Measurements from ENCODE around the gene CARNS1. TPM values are rescaled to one million over a fixed set of nuclear protein-coding genes. Genes with fewer than 3 reads are reported as not detected.

CARNS1 gene
- total RNA-seq, 1 donor from 2014 or later: 14.5 TPM

GRCh38 chr11:67428052-67429001 is 12.8 kb downstream of the CARNS1 start, which contains the start of gene RPS6KB2:
RPS6KB2 (plus strand) TSS chr11:67428494; CDS start chr11:67428546, 52 bp downstream.
- peak within 1 kb of the TSS; percentile 81 for H3K4me3 ChIP-seq
- peak; percentile 99 for DNase-seq
- H3K27me3 ChIP-seq (ENCODE audit: low read depth): no peaks in the 10 kb centered on the region
- H3K4me1 ChIP-seq: peaks cover 31% of the 10 kb centered on the region
- no peaks in the 10 kb centered on the region for H3K9me3 ChIP-seq (replicated peaks)
- H3K27ac ChIP-seq (replicated peaks): peak within 1 kb of the TSS; percentile 89
- TF ChIP-seq CTCF (IDR thresholded peaks at IDR 0.05; ENCODE audit: borderline replicate concordance): no peak
- H3K36me3 ChIP-seq: peaks cover 35% of the 10 kb centered on the region
- intact Hi-C loops (cut with micrococcal nuclease): no loop called here

- intact Hi-C loops (cut with micrococcal nuclease): no loop called here
- H3K9me3 ChIP-seq (replicated peaks): no peaks in the 10 kb centered on the region
- H3K4me1 ChIP-seq: peaks cover 31% of the 10 kb centered on the region
- no peak for TF ChIP-seq CTCF (IDR thresholded peaks at IDR 0.05; ENCODE audit: borderline replicate concordance)
- no peak for DNase-seq
- peak overlapping the region; percentile 81 for H3K4me3 ChIP-seq
- peaks cover 43% of the 10 kb centered on the region for H3K36me3 ChIP-seq
- peak overlapping the region; percentile 89 for H3K27ac ChIP-seq (replicated peaks)
- no peaks in the 10 kb centered on the region for H3K27me3 ChIP-seq (ENCODE audit: low read depth)
Measured at GRCh38 chr11:67429038-67429668, 13.7 kb downstream of the CARNS1 start.

DNA sequence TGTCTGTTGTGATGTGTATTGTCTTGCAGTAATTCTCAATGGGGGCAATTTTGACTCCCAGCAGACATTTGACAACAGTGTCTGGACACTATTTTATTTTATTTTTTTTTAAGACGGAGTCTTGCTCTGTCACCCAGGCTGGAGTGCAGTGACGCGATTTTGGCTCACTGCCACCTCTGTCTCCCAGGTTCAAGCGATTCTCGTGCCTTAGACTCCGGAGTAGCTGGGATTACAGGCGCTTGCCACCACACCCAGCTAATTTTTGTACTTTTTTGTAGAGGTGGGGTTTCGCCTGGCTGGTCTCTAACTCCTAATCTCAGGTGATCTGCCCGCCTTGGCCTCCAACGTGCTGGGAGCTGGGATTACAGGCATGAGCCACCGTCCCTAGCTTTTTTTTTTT is 14.2 kb downstream of the CARNS1 start:
- intact Hi-C loops (cut with micrococcal nuclease): no loop called here

GRCh38 chr11:67431346-67432249 is 16.1 kb downstream of the CARNS1 start:
- intact Hi-C loops (cut with micrococcal nuclease): no loop called here
- no peak overlapping the region for H3K4me3 ChIP-seq
- H3K27ac ChIP-seq (replicated peaks): no peak overlapping the region
- peaks cover 65% of the 10 kb centered on the region for H3K36me3 ChIP-seq
- DNase-seq: no peak
- H3K9me3 ChIP-seq (replicated peaks): no peaks in the 10 kb centered on the region
- H3K4me1 ChIP-seq: peaks cover 38% of the 10 kb centered on the region
- no peaks in the 10 kb centered on the region for H3K27me3 ChIP-seq (ENCODE audit: low read depth)
- TF ChIP-seq CTCF (IDR thresholded peaks at IDR 0.05; ENCODE audit: borderline replicate concordance): no peak

More for the DNA sequence above, 14.2 kb downstream of the CARNS1 start:
- no peaks in the 10 kb centered on the region for H3K27me3 ChIP-seq (ENCODE audit: low read depth)
- DNase-seq: no peak
- peaks cover 31% of the 10 kb centered on the region for H3K4me1 ChIP-seq
- no peak overlapping the region for H3K27ac ChIP-seq (replicated peaks)
- H3K9me3 ChIP-seq (replicated peaks): no peaks in the 10 kb centered on the region
- peaks cover 49% of the 10 kb centered on the region for H3K36me3 ChIP-seq
- TF ChIP-seq CTCF (IDR thresholded peaks at IDR 0.05; ENCODE audit: borderline replicate concordance): no peak
- H3K4me3 ChIP-seq: peak overlapping the region; percentile 81

Measured in left ventricle myocardium inferior (tissue), 1 donor.